ENCODE data around the gene CITED4. TPM values are rescaled to one million over a fixed set of nuclear protein-coding genes. Genes with fewer than 3 reads are reported as not detected.
"Not testable (repeated sequence)": the region's sequence is repeated elsewhere in the genome, so short reads cannot be mapped to it uniquely, and the experiment has no call there.

The CITED4 gene
- polyA plus RNA-seq, 1 of the 3 experiments (the other 2 are of a cell fraction) = 10.1 TPM

- ChIA-PET POLR2A (no interaction called here), CTCF (no interaction called here)
- no peak overlapping the region for H3K9ac ChIP-seq
- no peaks in the 10 kb centered on the region for H3K36me3 ChIP-seq (replicated peaks in 1 of 2; ENCODE audit: control insufficient read depth in 1 of 2, insufficient read depth in 2 of 2, low read length in 1 of 2)
- H3K27me3 ChIP-seq (ENCODE audit: insufficient read depth) = no peaks in the 10 kb centered on the region
- no peak for DNase-seq
- TF ChIP-seq EZH2phosphoT487 (IDR thresholded peaks at IDR 0.05; ENCODE audit: borderline replicate concordance, low read depth) (no peak), MXI1 (IDR thresholded peaks at IDR 0.05; ENCODE audit: low read depth, low read length) (no peak), GABPA (IDR thresholded peaks at IDR 0.05; ENCODE audit: low read depth) (no peak), IRF3 (IDR thresholded peaks at IDR 0.05; ENCODE audit: low read depth, low read length) (no peak), EP300 (IDR thresholded peaks at IDR 0.05; ENCODE audit: borderline replicate concordance in 1 of 2, low read depth in 1 of 2, low read length in 1 of 2) (no peak), TEAD4 (IDR thresholded peaks at IDR 0.05; ENCODE audit: borderline replicate concordance, insufficient read depth) (no peak), SMC3 (IDR thresholded peaks at IDR 0.05; ENCODE audit: low read depth, low read length) (no peak), REST (IDR thresholded peaks at IDR 0.05; ENCODE audit: low read depth, low read length) (no peak), POLR2AphosphoS5 (IDR thresholded peaks at IDR 0.05; ENCODE audit: low read depth, low read length) (no peak), FOXJ3 (CRISPR knock-in tag; IDR thresholded peaks at IDR 0.05) (no peak), MEF2A (IDR thresholded peaks at IDR 0.05; ENCODE audit: borderline replicate concordance, low read depth) (no peak), USF2 (IDR thresholded peaks at IDR 0.05; ENCODE audit: borderline replicate concordance, low read depth, low read length) (no peak), TCF12 (IDR thresholded peaks at IDR 0.05) (no peak), ELF1 (IDR thresholded peaks at IDR 0.05) (no peak), MAX (IDR thresholded peaks at IDR 0.05; ENCODE audit: low read depth) (no peak), NRF1 (IDR thresholded peaks at IDR 0.05; ENCODE audit: low read depth, low read length) (no peak), FOXM1 (IDR thresholded peaks at IDR 0.05; ENCODE audit: low read depth) (no peak), JUND (IDR thresholded peaks at IDR 0.05) (no peak)
- H4K20me1 ChIP-seq (ENCODE audit: insufficient read depth) = no peaks in the 10 kb centered on the region
- 95% methylated on average over 1 of the region's 1 CpG for WGBS (ENCODE audit: low lambda C conversion rate)
- no peaks in the 10 kb centered on the region for H3K9me2 ChIP-seq
- H3K4me3 ChIP-seq (ENCODE audit: low read depth in 2 of 2, low read length in 1 of 2) = no peak overlapping the region
- H3K9me3 ChIP-seq = no peaks in the 10 kb centered on the region
- H3F3A ChIP-seq (replicated peaks; ENCODE audit: insufficient read depth) = no peaks in the 10 kb centered on the region
- H2AFZ ChIP-seq (ENCODE audit: low read depth) = no peak overlapping the region
- H3K4me1 ChIP-seq (ENCODE audit: control insufficient read depth in 1 of 2, insufficient read depth in 2 of 2, low read depth in 1 of 2, low read length in 1 of 2) = peaks cover 0 to 9% of the 10 kb centered on the region in 2 experiments; a peak in 1 of 4 replicates
- no peaks in the 10 kb centered on the region for H3K79me2 ChIP-seq (ENCODE audit: insufficient read depth)
- no peak overlapping the region for H3K27ac ChIP-seq (ENCODE audit: low read depth in 2 of 2, low read length in 1 of 2)
- H3K4me2 ChIP-seq = no peak overlapping the region
Observed at GRCh38 chr1:40895601-40896000, 33.4 kb upstream of the CITED4 start.

GRCh38 chr1:40894858-40895257, 32.7 kb upstream of the CITED4 start:
- H3K4me2 ChIP-seq; H3K79me2 ChIP-seq (ENCODE audit: insufficient read depth); H3K27me3 ChIP-seq (ENCODE audit: insufficient read depth); H4K20me1 ChIP-seq (ENCODE audit: insufficient read depth); H3K27ac ChIP-seq (ENCODE audit: low read depth in 2 of 2, low read length in 1 of 2); H3K4me3 ChIP-seq (ENCODE audit: low read depth in 2 of 2, low read length in 1 of 2); DNase-seq; H3K9ac ChIP-seq; H2AFZ ChIP-seq (ENCODE audit: low read depth); H3K4me1 ChIP-seq (ENCODE audit: control insufficient read depth in 1 of 2, insufficient read depth in 2 of 2, low read depth in 1 of 2, low read length in 1 of 2); H3K36me3 ChIP-seq (replicated peaks in 1 of 2; ENCODE audit: control insufficient read depth in 1 of 2, insufficient read depth in 2 of 2, low read length in 1 of 2); CTCF ChIA-PET; H3F3A ChIP-seq (replicated peaks; ENCODE audit: insufficient read depth); POLR2A ChIA-PET; H3K9me3 ChIP-seq; H3K9me2 ChIP-seq: not testable (repeated sequence)
- 13% methylated on average over 2 of the region's 2 CpGs for WGBS (ENCODE audit: low lambda C conversion rate)
